LNCaP clone FGC (cell line): Measurements from ENCODE around the gene STK39.

Source experiments
- DNase-seq: peaks from one replicate; pipeline ENCODE4 v3.0.0-alpha.2; 2011; ENCODE audit warnings: low read depth
- H3K4me3 ChIP-seq: 2 replicates; pipeline ENCODE4 v1.5.1; 2011; ENCODE audit warnings: mild to moderate bottlenecking, low read depth, low read length, control low read depth
- TF ChIP-seq, protein P1 (sequence below): IDR thresholded peaks from 2 replicates; pipeline ENCODE4 v1.5.1; 2012; ENCODE audit warnings: mild to moderate bottlenecking; ENCODE audit not compliant: control insufficient read depth, insufficient read depth; ENCODE audit errors: extremely low read depth

STK39 gene

DNA sequence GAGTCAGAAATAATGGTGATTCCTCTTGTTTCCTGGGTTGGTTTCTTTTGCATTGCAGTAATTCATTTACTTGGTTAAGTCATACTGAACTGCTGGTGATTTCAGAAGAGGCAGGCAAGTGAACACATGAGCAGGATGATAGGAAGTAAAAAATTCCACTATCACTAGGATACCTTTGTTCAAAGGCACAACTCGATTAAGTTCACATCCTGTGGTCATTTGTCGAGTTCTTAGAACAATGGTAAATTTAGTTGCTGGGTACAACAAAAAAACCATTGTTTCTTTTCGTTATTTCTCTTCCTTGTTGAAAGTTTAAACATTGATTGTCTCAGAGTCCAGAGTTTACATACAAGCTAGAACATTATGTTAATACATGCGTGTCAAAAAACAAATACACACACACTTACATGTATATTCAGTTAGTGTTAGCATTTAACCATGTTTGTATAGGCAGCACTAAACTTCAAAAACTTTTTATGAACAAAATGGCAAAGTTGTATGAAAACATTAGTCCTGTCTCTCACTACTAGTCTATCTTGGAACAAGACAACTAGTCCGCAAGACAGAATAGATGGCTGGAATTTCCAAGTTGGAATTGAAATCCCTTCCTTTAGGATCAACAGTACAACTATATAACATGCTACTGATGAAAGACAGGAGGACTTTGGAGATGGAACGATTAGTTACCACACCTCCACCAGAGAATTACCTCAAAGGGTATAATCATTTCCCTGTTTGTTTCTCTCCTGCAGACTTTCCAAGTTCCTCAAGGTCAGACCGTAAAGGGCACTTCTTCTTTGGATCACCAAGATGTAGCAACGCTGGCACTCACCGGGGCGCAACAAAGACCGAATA, 26.2 kb downstream of the STK39 start:
- no peak overlapping the region for H3K4me3 ChIP-seq

DNA sequence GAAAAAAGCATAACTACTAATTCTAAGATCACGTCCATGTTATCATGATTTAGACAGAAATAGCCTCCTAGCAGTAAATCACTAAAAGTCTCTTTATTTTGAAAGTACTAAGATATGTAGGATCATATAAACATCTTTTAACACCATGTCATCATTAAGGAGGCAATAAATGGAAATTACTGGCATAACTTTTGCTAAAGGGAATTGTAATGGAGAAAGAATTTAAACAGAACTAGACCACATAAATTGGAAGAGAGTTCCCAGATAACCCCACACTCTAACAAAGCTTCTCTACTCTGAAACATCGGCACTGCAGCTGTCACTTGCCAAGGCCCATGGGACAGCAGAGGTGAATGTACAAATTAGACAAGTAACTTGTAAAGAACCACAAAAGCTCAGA, 29.5 kb downstream of the STK39 start:
- H3K4me3 ChIP-seq = no peak overlapping the region
- DNase-seq = no peak
- TF ChIP-seq, protein P1, sequence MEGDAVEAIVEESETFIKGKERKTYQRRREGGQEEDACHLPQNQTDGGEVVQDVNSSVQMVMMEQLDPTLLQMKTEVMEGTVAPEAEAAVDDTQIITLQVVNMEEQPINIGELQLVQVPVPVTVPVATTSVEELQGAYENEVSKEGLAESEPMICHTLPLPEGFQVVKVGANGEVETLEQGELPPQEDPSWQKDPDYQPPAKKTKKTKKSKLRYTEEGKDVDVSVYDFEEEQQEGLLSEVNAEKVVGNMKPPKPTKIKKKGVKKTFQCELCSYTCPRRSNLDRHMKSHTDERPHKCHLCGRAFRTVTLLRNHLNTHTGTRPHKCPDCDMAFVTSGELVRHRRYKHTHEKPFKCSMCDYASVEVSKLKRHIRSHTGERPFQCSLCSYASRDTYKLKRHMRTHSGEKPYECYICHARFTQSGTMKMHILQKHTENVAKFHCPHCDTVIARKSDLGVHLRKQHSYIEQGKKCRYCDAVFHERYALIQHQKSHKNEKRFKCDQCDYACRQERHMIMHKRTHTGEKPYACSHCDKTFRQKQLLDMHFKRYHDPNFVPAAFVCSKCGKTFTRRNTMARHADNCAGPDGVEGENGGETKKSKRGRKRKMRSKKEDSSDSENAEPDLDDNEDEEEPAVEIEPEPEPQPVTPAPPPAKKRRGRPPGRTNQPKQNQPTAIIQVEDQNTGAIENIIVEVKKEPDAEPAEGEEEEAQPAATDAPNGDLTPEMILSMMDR = no peak

More for the DNA sequence above, 26.2 kb downstream of the STK39 start:
- TF ChIP-seq, protein P1 = no peak
- DNase-seq = no peak

DNA sequence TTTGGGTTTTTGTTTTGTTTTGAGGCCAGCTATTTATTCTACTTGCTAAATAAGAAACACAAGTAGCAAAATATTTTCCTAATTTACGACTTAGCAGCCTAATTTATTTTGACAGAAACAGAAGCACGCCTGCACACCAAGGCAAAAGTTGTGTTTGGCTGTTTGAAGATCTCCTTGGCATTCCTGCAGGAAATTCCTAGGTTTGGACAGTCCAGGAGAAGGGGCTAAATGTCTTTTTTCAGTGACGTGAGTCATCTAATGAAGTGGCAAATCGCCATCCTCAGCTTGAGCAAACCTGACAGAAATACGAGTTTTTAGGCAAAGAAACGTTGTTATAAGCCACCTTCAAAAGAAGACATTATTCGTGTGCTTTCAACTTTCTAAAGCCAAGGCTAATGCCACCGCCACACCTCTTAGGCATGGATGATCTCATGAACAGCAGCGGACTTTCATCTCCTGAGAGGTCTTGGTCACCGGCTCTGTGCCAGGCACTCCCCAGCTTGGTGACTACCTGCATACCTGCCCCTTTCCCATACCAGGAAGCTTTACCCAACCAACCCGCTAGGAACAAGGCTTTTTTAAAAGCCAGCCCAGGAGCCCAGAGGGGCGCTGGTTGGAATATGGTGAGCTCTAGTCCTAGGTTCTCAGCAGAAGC, 30.9 kb downstream of the STK39 start:
- TF ChIP-seq, protein P1 = no peak
- no peak for DNase-seq
- no peak overlapping the region for H3K4me3 ChIP-seq

DNA sequence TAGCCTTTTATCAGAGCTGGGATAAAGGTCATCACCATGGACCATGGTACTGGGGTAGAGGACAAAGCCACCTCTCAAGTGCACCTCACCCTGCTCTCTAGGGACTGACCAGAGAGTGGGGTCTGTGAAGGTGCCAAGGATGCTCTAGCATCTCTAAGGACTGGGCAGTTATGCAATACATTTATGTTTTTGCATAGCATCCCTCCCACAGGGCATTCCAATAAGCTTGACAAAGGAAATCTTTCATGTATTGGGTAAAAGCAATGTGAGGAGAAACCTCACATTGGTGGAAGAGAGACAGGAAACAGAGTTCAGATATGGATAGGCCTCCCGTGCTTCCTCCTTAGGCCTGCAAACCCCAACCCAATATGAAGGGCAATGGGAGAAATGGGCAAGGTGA, 31.6 kb downstream of the STK39 start:
- DNase-seq = no peak
- H3K4me3 ChIP-seq = no peak overlapping the region
- TF ChIP-seq, protein P1 = no peak

DNA sequence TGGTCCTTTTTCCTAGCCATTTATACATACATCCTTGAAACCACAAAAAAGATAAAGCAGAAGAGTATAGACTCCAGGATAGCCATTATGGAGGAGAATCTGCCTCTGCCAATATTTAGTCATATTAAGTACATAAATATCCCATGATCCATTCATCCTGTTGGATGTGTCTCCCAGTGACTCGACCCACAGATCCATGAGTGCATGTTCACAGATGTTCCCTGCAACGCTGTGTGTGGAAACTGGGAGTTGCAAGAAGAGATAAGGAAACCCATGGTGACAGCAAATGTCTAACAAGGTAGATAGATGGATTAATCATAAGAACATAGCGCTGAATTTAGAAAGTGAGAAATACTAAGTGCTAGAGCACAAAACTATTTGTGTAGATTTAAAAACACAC, 34.5 kb downstream of the STK39 start:
- H3K4me3 ChIP-seq = no peak overlapping the region
- no peak for DNase-seq
- TF ChIP-seq, protein P1 = no peak

DNA sequence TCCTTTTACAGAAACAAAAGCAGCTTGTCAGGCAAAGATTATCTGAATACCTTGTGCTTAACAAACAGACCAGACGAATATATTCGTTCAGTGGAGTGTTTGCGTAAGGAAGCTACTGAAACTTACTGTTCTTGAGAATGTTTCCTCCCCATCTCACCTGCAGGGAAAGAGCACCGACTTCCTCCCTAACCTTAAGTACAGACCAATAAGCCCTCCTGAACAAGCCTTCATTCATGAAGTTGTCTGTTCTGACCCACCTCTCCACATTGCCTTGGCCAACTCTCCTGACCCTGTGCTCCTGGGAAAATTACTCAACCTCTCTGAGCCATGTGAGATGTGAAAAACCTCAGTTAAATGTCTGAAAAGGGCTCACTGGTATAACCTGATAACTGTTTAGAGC, 35.2 kb downstream of the STK39 start:
- no peak for DNase-seq
- TF ChIP-seq, protein P1 = no peak
- no peak overlapping the region for H3K4me3 ChIP-seq
